Measurements from ENCODE around the gene GLMN. TPM values are rescaled to one million over a fixed set of nuclear protein-coding genes. Genes with fewer than 3 reads are reported as not detected.

The GLMN gene
- total RNA-seq, 1 donor from 2014 or later, result 5.8 TPM

- intact Hi-C loops (cut with DNase I), result no loop called here
- H3K9me3 ChIP-seq, result no peaks in the 10 kb centered on the region
- no peak overlapping the region for H3K27ac ChIP-seq
- no peak for DNase-seq
- no peak for TF ChIP-seq CTCF (IDR thresholded peaks at IDR 0.05)
- ATAC-seq, result no peak
- no peaks in the 10 kb centered on the region for H3K27me3 ChIP-seq
- H3K4me3 ChIP-seq, result no peak overlapping the region
- no peaks in the 10 kb centered on the region for H3K4me1 ChIP-seq
- no peaks in the 10 kb centered on the region for H3K36me3 ChIP-seq
Measured at GRCh38 chr1:92230736-92231135, 68.1 kb downstream of the GLMN start.

DNA sequence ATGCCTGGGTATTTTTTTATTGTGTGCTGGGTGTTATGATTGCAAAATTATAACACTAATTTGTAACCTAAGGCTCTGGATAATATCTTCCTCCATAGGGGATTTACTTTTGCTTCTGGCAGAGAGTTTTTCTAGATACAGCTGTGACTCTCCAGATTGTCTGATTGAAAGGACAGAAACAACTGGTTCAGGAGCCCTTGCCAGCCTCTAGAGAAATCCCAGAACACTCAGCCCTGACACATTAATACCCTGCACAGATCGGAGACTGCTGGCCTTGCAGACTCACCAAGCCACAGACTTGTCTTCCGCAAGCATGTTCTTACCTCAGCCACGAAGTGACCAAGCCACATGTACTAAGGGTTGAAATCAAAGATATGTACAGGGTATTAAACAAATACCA is 70.4 kb downstream of the GLMN start:
- Histone ChIP-seq H3K27me3 (no peaks in the 10 kb centered on the region), H3K36me3 (no peaks in the 10 kb centered on the region), H3K27ac (no peak overlapping the region), H3K9me3 (no peaks in the 10 kb centered on the region), H3K4me3 (no peak overlapping the region), H3K4me1 (no peaks in the 10 kb centered on the region)
- no peak for TF ChIP-seq CTCF (IDR thresholded peaks at IDR 0.05)
- intact Hi-C loops (cut with DNase I), result no loop called here
- no peak for ATAC-seq
- DNase-seq, result no peak

DNA sequence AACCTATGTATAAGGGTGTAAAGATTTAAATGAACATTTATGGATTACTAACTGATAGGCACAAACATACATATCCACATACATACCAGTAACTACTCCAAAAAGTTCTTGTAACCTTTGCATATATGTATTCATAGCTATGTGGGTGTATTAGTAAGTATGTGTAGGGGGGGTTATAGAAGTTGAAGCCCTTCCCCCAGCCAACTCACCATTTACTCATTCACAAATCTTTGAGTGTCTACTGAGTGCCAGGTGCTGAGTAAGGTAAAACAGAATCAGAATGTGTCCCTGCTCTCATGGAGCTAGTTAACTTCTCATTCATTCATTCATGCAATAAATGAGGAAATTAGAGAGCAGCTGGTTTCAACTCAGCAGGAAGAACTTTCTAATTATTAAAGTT is 79.8 kb downstream of the GLMN start:
- H3K4me3 ChIP-seq, result no peak overlapping the region
- no peak for DNase-seq
- intact Hi-C loops (cut with DNase I), result no loop called here
- ATAC-seq, result no peak
- TF ChIP-seq CTCF (IDR thresholded peaks at IDR 0.05), result no peak
- H3K27ac ChIP-seq, result no peak overlapping the region
- H3K4me1 ChIP-seq, result no peaks in the 10 kb centered on the region
- H3K27me3 ChIP-seq, result no peaks in the 10 kb centered on the region
- H3K9me3 ChIP-seq, result no peaks in the 10 kb centered on the region
- H3K36me3 ChIP-seq, result no peaks in the 10 kb centered on the region

DNA sequence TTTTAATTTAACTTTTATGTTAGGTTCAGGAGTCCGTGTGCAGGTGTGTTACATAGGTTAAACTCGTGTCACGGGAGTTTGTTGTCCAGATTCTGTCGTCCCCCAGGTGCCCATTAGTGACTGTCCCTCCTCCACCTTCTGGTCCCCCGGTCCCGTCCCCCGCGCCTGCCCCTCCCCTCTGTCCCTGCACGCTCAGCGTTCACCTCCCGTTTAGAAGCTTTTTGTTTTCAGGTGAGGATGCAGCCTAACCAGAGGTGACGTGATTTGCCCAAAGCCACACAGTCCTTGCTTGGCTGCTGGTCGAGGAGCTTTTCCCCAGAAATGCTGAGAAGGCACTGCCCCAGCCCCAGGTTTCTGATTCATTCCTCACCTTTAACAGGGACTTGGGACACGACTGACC is 80.2 kb downstream of the GLMN start:
- Histone ChIP-seq H3K27ac (no peak overlapping the region), H3K4me3 (no peak overlapping the region), H3K9me3 (no peaks in the 10 kb centered on the region), H3K27me3 (no peaks in the 10 kb centered on the region), H3K36me3 (no peaks in the 10 kb centered on the region), H3K4me1 (no peaks in the 10 kb centered on the region)
- ATAC-seq (no peak), DNase-seq (no peak)
- no peak for TF ChIP-seq CTCF (IDR thresholded peaks at IDR 0.05)
- intact Hi-C loops (cut with DNase I), result no loop called here

GRCh38 chr1:92217721-92218120 is 81.1 kb downstream of the GLMN start, which contains the start of gene C1orf146:
Gene C1orf146, plus strand, starts transcription at chr1:92217915. Its CDS starts 13,506 bp downstream, at chr1:92231421.
- no peak for ATAC-seq
- no peaks in the 10 kb centered on the region for H3K4me1 ChIP-seq
- no peak within 1 kb of the TSS for H3K27ac ChIP-seq
- no peak within 1 kb of the TSS for H3K4me3 ChIP-seq
- H3K36me3 ChIP-seq, result no peaks in the 10 kb centered on the region
- TF ChIP-seq CTCF (IDR thresholded peaks at IDR 0.05), result no peak
- H3K9me3 ChIP-seq, result no peaks in the 10 kb centered on the region
- intact Hi-C loops (cut with DNase I), result no loop called here
- H3K27me3 ChIP-seq, result no peaks in the 10 kb centered on the region
- DNase-seq, result no peak

DNA sequence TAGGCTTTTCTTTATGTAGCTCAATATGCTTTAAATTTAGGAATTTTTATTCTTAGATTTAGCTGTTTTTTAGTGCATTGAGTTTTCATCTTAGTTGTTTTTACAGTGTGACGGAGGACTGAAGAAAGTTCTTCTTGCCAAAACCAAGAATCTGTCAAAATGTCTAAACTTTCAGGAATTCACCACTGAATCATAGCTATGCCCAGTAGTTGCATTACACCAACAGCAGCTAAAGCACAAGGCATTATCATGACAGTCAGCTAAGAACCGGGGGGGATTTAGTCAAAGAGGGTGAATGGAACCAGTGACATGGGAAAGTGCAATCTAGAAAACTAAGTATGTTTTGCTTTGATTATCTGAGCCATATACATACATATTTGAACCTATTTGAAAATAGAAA is 87.6 kb downstream of the GLMN start:
- Histone ChIP-seq H3K36me3 (no peaks in the 10 kb centered on the region), H3K27me3 (no peaks in the 10 kb centered on the region), H3K4me3 (no peak overlapping the region), H3K4me1 (no peaks in the 10 kb centered on the region), H3K27ac (no peak overlapping the region), H3K9me3 (no peaks in the 10 kb centered on the region)
- no peak for DNase-seq
- TF ChIP-seq CTCF (IDR thresholded peaks at IDR 0.05), result no peak
- no peak for ATAC-seq
- intact Hi-C loops (cut with DNase I), result no loop called here
